CD4-positive, alpha-beta T cell treated with Interleukin-12 subunit alpha and Interleukin-12 subunit beta, for 1 hour (primary cell): ENCODE data around the gene MRPL9.

Source experiments
- DNase-seq: peaks from one replicate; pipeline ENCODE4 v3.0.0-alpha.2; 2020

Gene MRPL9

GRCh38 chr1:151762941-151763921, at the start of gene MRPL9:
TSS of gene MRPL9 (minus strand) at chr1:151763496. CDS start at chr1:151763479, 17 bp downstream.
- peak; percentile 86 for DNase-seq

- no peak for DNase-seq
Observed at GRCh38 chr1:151811181-151811580, 47.9 kb upstream of the MRPL9 start.

- DNase-seq = no peak
Observed at GRCh38 chr1:151809985-151810556, 46.8 kb upstream of the MRPL9 start.

- no peak for DNase-seq
Observed at GRCh38 chr1:151809290-151809984, 46.1 kb upstream of the MRPL9 start.

- DNase-seq = no peak
Observed at GRCh38 chr1:151807766-151808165, 44.5 kb upstream of the MRPL9 start.

GRCh38 chr1:151807131-151807530, 43.8 kb upstream of the MRPL9 start:
- no peak for DNase-seq

- DNase-seq = no peak
Observed at GRCh38 chr1:151806170-151806569, 42.9 kb upstream of the MRPL9 start.

- no peak for DNase-seq
Observed at GRCh38 chr1:151805066-151805820, 41.9 kb upstream of the MRPL9 start, which contains the start of gene LINGO4. TSS of gene LINGO4 (minus strand) at chr1:151805419. CDS start at chr1:151802704, 2,715 bp downstream.

GRCh38 chr1:151803915-151804314, 40.6 kb upstream of the MRPL9 start:
- no peak for DNase-seq

GRCh38 chr1:151803164-151803563, 39.9 kb upstream of the MRPL9 start:
- no peak for DNase-seq

- no peak for DNase-seq
Observed at GRCh38 chr1:151802372-151802771, 39.1 kb upstream of the MRPL9 start.

GRCh38 chr1:151801846-151802245, 38.5 kb upstream of the MRPL9 start:
- DNase-seq = no peak

GRCh38 chr1:151801310-151801820, 38.1 kb upstream of the MRPL9 start:
- DNase-seq = no peak

- no peak for DNase-seq
Observed at GRCh38 chr1:151800830-151801229, 37.5 kb upstream of the MRPL9 start.

- no peak for DNase-seq
Observed at GRCh38 chr1:151799179-151800022, 36.1 kb upstream of the MRPL9 start.

- no peak for DNase-seq
Observed at GRCh38 chr1:151798571-151798970, 35.3 kb upstream of the MRPL9 start.

- no peak for DNase-seq
Observed at GRCh38 chr1:151790940-151791651, 27.8 kb upstream of the MRPL9 start.

- DNase-seq = peak; percentile 99
Observed at GRCh38 chr1:151790071-151790939, 27.0 kb upstream of the MRPL9 start, which contains the start of gene TDRKH. TSS of gene TDRKH (minus strand) at chr1:151790500. CDS start at chr1:151783022, 7,478 bp downstream.

- no peak for DNase-seq
Observed at GRCh38 chr1:151787689-151788088, 24.4 kb upstream of the MRPL9 start.

- no peak for DNase-seq
Observed at GRCh38 chr1:151783796-151784195, 20.5 kb upstream of the MRPL9 start.
